Measurements from ENCODE around the gene POU6F1. TPM values are rescaled to one million over a fixed set of nuclear protein-coding genes. Genes with fewer than 3 reads are reported as not detected.

Gene POU6F1
- total and polyA plus RNA-seq, 2 of the 8 experiments (the other 6 are each of a cell fraction or from before 2014, with no cell fraction given) = 5.6 to 8.7 TPM

- TF ChIP-seq YY1 (IDR thresholded peaks at IDR 0.05; ENCODE audit: low read depth, low read length) (no peak), TAF7 (optimal IDR thresholded peaks at IDR 0.05; ENCODE audit: borderline replicate concordance, low read depth, low read length) (no peak), E2F6 (IDR thresholded peaks at IDR 0.05) (no peak), EZH2 (IDR thresholded peaks at IDR 0.05; ENCODE audit: low read depth, low read length, severe bottlenecking) (no peak), KDM4A (IDR thresholded peaks at IDR 0.05; ENCODE audit: low read depth, low read length, severe bottlenecking) (no peak), SAP30 (IDR thresholded peaks at IDR 0.05; ENCODE audit: insufficient read depth, insufficient replicate concordance, low read length) (no peak)
Measured at GRCh38 chr12:51216642-51217041, 1.2 kb downstream of the POU6F1 start (continued).

All from H1 (cell line).